Subcutaneous abdominal adipose tissue (tissue), 5 donors: Measurements from ENCODE around the gene POU5F1.

Source experiments
- H3K27ac ChIP-seq: one replicate; pipeline ENCODE4 v1.7.0; 2013; ENCODE audit warnings: low read depth, mild to moderate bottlenecking, inconsistent platforms, low read length, moderate library complexity
- H3K27me3 ChIP-seq, 5 donors: one replicate each; pipeline ENCODE4 v1.7.0; 2013; ENCODE audit warnings: low read length in 5 of 5, inconsistent platforms in 1 of 5; ENCODE audit not compliant: control insufficient read depth in 5 of 5, insufficient read depth in 4 of 5
- H3K36me3 ChIP-seq, 5 donors: one replicate each; pipeline ENCODE4 v1.7.0; 2013; ENCODE audit warnings: low read length in 5 of 5; ENCODE audit not compliant: control insufficient read depth in 5 of 5, insufficient read depth in 5 of 5
- H3K4me1 ChIP-seq, 5 donors: one replicate each; pipeline ENCODE4 v1.7.0; 2013; ENCODE audit warnings: low read length in 5 of 5, mild to moderate bottlenecking in 3 of 5, moderate library complexity in 1 of 5; ENCODE audit not compliant: control insufficient read depth in 5 of 5, insufficient read depth in 5 of 5
- H3K4me3 ChIP-seq, 5 donors: one replicate each; pipeline ENCODE4 v1.7.0; 2013; ENCODE audit warnings: low read length in 5 of 5, low read depth in 1 of 5
- H3K9ac ChIP-seq, 5 donors: one replicate each; pipeline ENCODE4 v1.7.0; 2013; ENCODE audit warnings: low read length in 5 of 5, mild to moderate bottlenecking in 4 of 5, moderate library complexity in 3 of 5
- H3K9me3 ChIP-seq, 5 donors: one replicate each; pipeline ENCODE4 v1.7.0; 2013; ENCODE audit warnings: low read length in 5 of 5; ENCODE audit not compliant: control insufficient read depth in 5 of 5
- donor health status: healthy.
- donor health status: healthy.
- donor health status: healthy.
- donor health status: healthy.
- donor health status: healthy.

The POU5F1 gene

GRCh38 chr6:31129130-31129529 lies 41.4 kb downstream of the POU5F1 start:
- Histone ChIP-seq H3K9me3 (no peaks in the 10 kb centered on the region), H3K4me3 (no peak overlapping the region), H3K27ac (no peak overlapping the region), H3K9ac (no peak overlapping the region), H3K4me1 (peaks cover 0 to 28% (median 7%) of the 10 kb centered on the region in 5 donors), H3K27me3 (no peaks in the 10 kb centered on the region), H3K36me3 (no peaks in the 10 kb centered on the region)

GRCh38 chr6:31128093-31128676 lies 42.3 kb downstream of the POU5F1 start:
- no peak overlapping the region for H3K9ac ChIP-seq
- no peaks in the 10 kb centered on the region for H3K9me3 ChIP-seq
- no peak overlapping the region for H3K27ac ChIP-seq
- no peaks in the 10 kb centered on the region for H3K36me3 ChIP-seq
- no peak overlapping the region for H3K4me3 ChIP-seq
- H3K27me3 ChIP-seq = no peaks in the 10 kb centered on the region
- H3K4me1 ChIP-seq = peaks cover 0 to 35% (median 8%) of the 10 kb centered on the region in 5 donors

DNA sequence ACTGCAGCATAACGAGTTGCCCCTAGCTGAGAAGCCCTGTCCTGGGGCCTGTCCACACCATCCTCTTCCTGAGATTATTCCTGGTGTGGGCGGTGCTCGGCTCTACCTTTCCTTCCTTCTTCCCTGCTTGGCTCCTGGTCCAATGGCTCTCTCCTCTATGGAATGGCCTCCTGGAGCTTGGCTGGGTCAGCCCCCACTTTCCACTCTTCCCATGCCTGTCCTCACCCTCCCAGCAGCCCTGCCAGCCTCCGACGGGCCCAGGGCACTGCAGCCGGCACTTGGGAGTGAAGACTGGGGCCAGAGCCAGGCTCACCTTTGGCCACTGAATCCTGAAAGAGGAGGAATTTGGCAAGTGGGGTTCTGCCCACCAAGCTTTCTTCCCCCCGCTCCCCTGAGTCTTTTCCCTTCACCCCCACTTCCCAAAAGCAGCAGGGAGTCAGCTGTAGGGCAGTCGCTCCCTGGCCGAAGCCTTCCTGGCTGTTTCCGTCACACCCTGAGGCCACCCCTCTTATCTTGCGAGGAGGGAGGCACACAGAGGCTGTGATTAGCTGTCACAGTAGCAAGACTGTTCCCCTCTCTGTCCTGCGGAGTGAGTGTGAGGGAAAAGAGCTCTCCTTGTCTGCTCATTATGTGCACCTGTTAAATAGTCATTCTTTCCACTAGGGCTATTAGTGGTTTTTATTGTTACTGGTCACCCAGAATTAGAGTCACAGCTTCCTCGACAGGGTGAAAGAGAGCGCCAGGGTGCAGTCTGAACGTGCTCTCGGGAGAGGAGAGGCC lies 43.9 kb downstream of the POU5F1 start:
- Histone ChIP-seq H3K36me3 (no peaks in the 10 kb centered on the region), H3K9me3 (no peaks in the 10 kb centered on the region), H3K9ac (no peak overlapping the region), H3K4me1 (peaks cover 0 to 45% (median 14%) of the 10 kb centered on the region in 5 donors), H3K4me3 (no peak overlapping the region), H3K27ac (no peak overlapping the region), H3K27me3 (no peaks in the 10 kb centered on the region)

DNA sequence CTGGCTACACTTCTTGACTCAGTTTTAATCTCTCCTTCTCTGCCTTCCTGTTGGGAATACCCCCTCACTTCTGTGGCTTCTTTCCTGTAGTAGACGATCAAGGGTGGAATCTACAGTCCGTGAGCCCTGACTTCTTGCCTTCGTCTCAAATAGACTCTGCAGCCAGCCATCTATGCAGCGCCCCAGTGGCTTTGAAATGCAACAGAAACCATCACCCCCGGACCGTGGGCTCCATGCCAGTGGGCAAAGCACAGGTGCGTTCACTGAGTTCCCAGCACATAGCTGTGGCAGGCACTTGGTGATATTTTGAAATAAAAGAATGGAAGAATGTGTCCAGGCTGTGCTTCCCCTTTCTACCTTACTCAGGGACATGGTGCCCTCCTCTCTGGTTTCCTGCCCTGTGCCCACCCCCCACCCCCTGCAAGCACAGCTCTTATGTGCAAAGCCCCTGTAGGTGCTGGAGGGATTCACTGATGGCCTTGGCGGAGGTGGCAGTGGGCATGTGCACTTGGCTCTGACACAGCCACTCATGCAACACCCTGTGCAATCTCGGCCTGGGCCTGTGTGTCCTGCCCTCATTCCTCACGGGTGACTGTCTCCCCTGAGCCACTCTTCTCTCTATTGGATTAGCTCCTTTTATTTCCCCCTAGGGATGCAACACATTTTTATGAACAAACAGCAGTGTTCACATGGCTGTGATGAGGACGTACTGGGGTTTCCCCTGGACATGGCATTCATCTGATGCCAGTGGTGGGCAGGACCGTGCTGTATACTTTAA lies 44.7 kb downstream of the POU5F1 start:
- Histone ChIP-seq H3K9ac (no peak overlapping the region), H3K36me3 (no peaks in the 10 kb centered on the region), H3K4me3 (no peak overlapping the region), H3K9me3 (no peaks in the 10 kb centered on the region), H3K4me1 (peaks cover 0 to 45% (median 14%) of the 10 kb centered on the region in 5 donors), H3K27ac (no peak overlapping the region), H3K27me3 (no peaks in the 10 kb centered on the region)

DNA sequence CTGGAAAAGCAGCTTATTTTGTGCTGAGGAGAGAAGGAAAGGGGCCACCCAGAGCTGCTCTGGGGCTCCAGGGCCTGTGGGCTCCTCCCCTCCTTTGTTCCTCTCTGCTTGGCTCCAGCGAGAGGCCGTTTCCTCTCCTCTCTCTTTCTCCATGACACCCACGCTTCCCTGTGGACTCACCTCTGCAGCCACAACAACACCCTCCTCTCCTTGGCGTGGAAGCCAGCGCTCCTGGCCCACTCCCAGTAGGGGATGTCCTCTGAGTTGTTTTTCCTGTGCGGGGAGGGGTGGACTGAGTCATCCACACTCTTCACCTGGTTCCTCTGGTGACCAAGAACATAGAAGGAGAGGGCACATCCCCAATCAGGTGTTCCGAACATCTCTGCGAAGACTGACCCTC lies 45.3 kb downstream of the POU5F1 start:
- H3K27ac ChIP-seq = no peak overlapping the region

GRCh38 chr6:31122791-31123706 lies 47.4 kb downstream of the POU5F1 start:
- H3K4me1 ChIP-seq = peaks cover 0 to 50% (median 14%) of the 10 kb centered on the region in 5 donors
- H3K27me3 ChIP-seq = peaks cover 0 to 3% (median 0%) of the 10 kb centered on the region in 5 donors
- no peaks in the 10 kb centered on the region for H3K36me3 ChIP-seq
- H3K9me3 ChIP-seq = no peaks in the 10 kb centered on the region
- peak overlapping the region in 1 of 5 donors; percentile 38 for H3K9ac ChIP-seq
- H3K27ac ChIP-seq = peak overlapping the region; percentile 41
- peak overlapping the region in 1 of 5 donors; percentile 17 for H3K4me3 ChIP-seq

More for the DNA sequence above, 45.3 kb downstream of the POU5F1 start:
- Histone ChIP-seq H3K27me3 (no peaks in the 10 kb centered on the region), H3K9me3 (no peaks in the 10 kb centered on the region), H3K36me3 (no peaks in the 10 kb centered on the region), H3K4me1 (peaks cover 0 to 45% (median 14%) of the 10 kb centered on the region in 5 donors), H3K4me3 (no peak overlapping the region), H3K9ac (no peak overlapping the region)

GRCh38 chr6:31121131-31121790 lies 49.2 kb downstream of the POU5F1 start:
- H3K4me3 ChIP-seq = no peak overlapping the region
- H3K4me1 ChIP-seq = peaks cover 4 to 58% (median 28%) of the 10 kb centered on the region in 5 donors
- peak overlapping the region in 1 of 5 donors; percentile 11 for H3K9ac ChIP-seq
- peaks cover 0 to 7% (median under 1%) of the 10 kb centered on the region in 5 donors for H3K27me3 ChIP-seq
- no peaks in the 10 kb centered on the region for H3K36me3 ChIP-seq
- H3K9me3 ChIP-seq = no peaks in the 10 kb centered on the region
- no peak overlapping the region for H3K27ac ChIP-seq

DNA sequence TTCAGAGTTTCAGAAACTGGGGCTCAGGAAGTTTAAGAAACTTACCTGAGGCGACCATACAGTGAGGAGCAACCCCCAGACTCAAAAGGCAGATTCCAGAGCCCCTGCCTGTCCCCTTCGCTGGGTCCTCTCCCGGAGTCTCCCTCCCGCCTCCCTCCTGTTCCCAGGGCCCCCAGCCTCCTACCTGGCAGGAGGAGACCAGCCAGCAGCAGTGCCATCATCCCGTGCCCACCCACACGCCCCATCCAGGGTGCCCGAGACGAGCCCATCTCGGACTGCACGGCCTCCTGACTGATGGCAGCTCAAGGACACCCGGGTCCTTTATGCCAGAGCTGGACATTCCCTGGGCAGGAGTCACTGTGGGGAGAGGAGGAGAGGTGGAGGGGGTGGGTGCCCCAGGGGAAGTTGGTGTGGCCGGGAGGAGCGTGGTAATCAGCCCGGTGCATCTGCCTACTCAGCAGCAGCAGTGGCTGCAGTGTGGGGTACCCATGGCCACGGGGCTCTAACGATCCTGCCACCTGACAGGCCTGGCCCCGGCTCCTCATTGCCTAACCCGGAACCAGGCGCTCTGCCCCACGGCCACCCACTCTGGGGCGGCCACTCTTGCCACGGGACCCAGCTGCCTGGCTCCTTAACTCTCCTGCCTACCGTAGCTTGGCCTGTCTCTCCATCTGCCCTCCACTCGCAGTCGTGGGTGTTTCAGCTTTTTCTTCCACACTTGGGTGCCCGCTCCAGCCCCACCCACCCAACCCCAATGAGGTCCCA lies 50.1 kb downstream of the POU5F1 start, which contains the start of gene CDSN:
Gene CDSN (minus strand): TSS at position 296 of the 765 bp plus-strand sequence. CDS start 27 bp downstream, at position 269.
- Histone ChIP-seq H3K4me3 (no peak within 1 kb of the TSS), H3K9me3 (no peaks in the 10 kb centered on the region), H3K27me3 (peaks cover 0 to 9% (median 5%) of the 10 kb centered on the region in 5 donors), H3K27ac (no peak within 1 kb of the TSS), H3K9ac (no peak within 1 kb of the TSS), H3K4me1 (peaks cover 4 to 54% (median 31%) of the 10 kb centered on the region in 5 donors), H3K36me3 (no peaks in the 10 kb centered on the region)
